B cell (primary cell): ENCODE data around the gene OR52D1. TPM values are rescaled to one million over a fixed set of nuclear protein-coding genes. Genes with fewer than 3 reads are reported as not detected.

Experiments used
- ATAC-seq: fragments of 200-7000 bp; cut with Tn5 transposase; one replicate; pipeline ENCODE4 v1.10.0; 2021; ENCODE audit warnings: low read depth, mild to moderate bottlenecking, moderate number of reproducible peaks, moderate library complexity
- CTCF ChIA-PET: fragments of 350-600 bp; sonication (Branson Sonifier 250); formaldehyde crosslinking; loops from one replicate; lab custom pipeline; 2021; ENCODE audit warnings: antibody characterized with exemption, inconsistent platforms; lab: Charles Lee
- POLR2A ChIA-PET: fragments of 350-600 bp; sonication (Branson Sonifier 250); formaldehyde crosslinking; loops from one replicate; lab custom pipeline; 2021; ENCODE audit warnings: antibody characterized with exemption; lab: Charles Lee
- DNase-seq: peaks from one replicate; pipeline ENCODE4 v3.0.0; 2013
- H2AFZ ChIP-seq: 2 replicates; pipeline ENCODE4 v1.6.1; 2012; ENCODE audit warnings: mild to moderate bottlenecking, low read depth, low read length; ENCODE audit not compliant: insufficient read depth, poor library complexity, severe bottlenecking
- H3K27ac ChIP-seq, 2 donors: 1 replicate in 1 of 2; 2 replicates in 1 of 2; pipeline ENCODE4 v1.5.1; 2012 to 2013; ENCODE audit warnings: low read length in 2 of 2, mild to moderate bottlenecking in 2 of 2, moderate library complexity in 1 of 2
- H3K27me3 ChIP-seq, 4 experiments: fragments of 200-600 bp in 1 of 4; sonication (generic) in 1 of 4; replicated peaks in 1 of 4; 1 replicate in 2 of 4; 2 replicates in 2 of 4; pipeline versions ENCODE4 v1.6.1 to v1.7.0; 2013 to 2016; ENCODE audit warnings: low read length in 3 of 4, mild to moderate bottlenecking in 2 of 4, mixed read lengths in 1 of 4, moderate library complexity in 1 of 4; ENCODE audit not compliant: insufficient read depth in 4 of 4, control insufficient read depth in 3 of 4; ENCODE audit errors: control extremely low read depth in 1 of 4
- H3K36me3 ChIP-seq, 2 experiments: replicated peaks in 1 of 2; 1 replicate in 1 of 2; 2 replicates in 1 of 2; pipeline versions ENCODE4 v1.6.1 to v1.7.1; 2013; ENCODE audit warnings: low read length in 1 of 2; ENCODE audit not compliant: insufficient read depth in 2 of 2, control insufficient read depth in 1 of 2; ENCODE audit errors: control extremely low read depth in 1 of 2, extremely low read depth in 1 of 2
- H3K4me1 ChIP-seq, 2 donors: fragments of 200-600 bp in 1 of 2; sonication (generic) in 1 of 2; 1 replicate in 1 of 2; 2 replicates in 1 of 2; pipeline versions ENCODE4 v1.5.1 to v1.6.1; 2013 to 2017; ENCODE audit warnings: low read length in 2 of 2; ENCODE audit not compliant: control insufficient read depth in 2 of 2, insufficient read depth in 2 of 2
- H3K4me2 ChIP-seq: replicated peaks from 2 replicates; pipeline ENCODE3; 2012; ENCODE audit warnings: mild to moderate bottlenecking, low read depth, low read length; ENCODE audit not compliant: poor library complexity, severe bottlenecking
- H3K4me3 ChIP-seq, 5 experiments: fragments of 200-600 bp in 1 of 5; sonication (generic) in 1 of 5; 1 replicate in 3 of 5; 2 replicates in 2 of 5; pipeline versions ENCODE4 v1.5.1 to v1.7.0; 2011 to 2016; ENCODE audit warnings: low read length in 4 of 5, mild to moderate bottlenecking in 4 of 5, low read depth in 2 of 5, control low read depth in 1 of 5, moderate library complexity in 1 of 5; ENCODE audit not compliant: insufficient read depth in 1 of 5; ENCODE audit errors: control extremely low read depth in 1 of 5, extremely low read depth in 1 of 5
- H3K79me2 ChIP-seq: fragments of 200-600 bp; sonication (generic); one replicate; pipeline ENCODE4 v1.6.0; 2016; ENCODE audit warnings: low read length; ENCODE audit not compliant: control insufficient read depth, insufficient read depth
- H3K9ac ChIP-seq: fragments of 200-600 bp; sonication (generic); 2 replicates; pipeline ENCODE4 v1.6.1; 2017; ENCODE audit warnings: mild to moderate bottlenecking, low read length, moderate library complexity
- H3K9me3 ChIP-seq, 3 donors: one replicate each; pipeline versions ENCODE4 v1.6.1 to v1.7.1; 2013; ENCODE audit warnings: low read length in 2 of 3; ENCODE audit not compliant: control insufficient read depth in 2 of 3, insufficient read depth in 1 of 3; ENCODE audit errors: control extremely low read depth in 1 of 3
- H4K20me1 ChIP-seq: 2 replicates; pipeline ENCODE4 v1.6.0; 2012; ENCODE audit warnings: mild to moderate bottlenecking, low read length; ENCODE audit not compliant: insufficient read depth, control insufficient read depth, poor library complexity, severe bottlenecking
- H3K27ac Mint-ChIP-seq: one replicate; pipeline ENCODE4 v1.8.0; 2021; ENCODE audit warnings: mixed read lengths
- H3K27me3 Mint-ChIP-seq: one replicate; pipeline ENCODE4 v1.8.0; 2021; ENCODE audit warnings: mixed read lengths
- H3K4me1 Mint-ChIP-seq: one replicate; pipeline ENCODE4 v1.8.0; 2021; ENCODE audit warnings: mixed read lengths
- H3K4me3 Mint-ChIP-seq: one replicate; pipeline ENCODE4 v1.8.0; 2021; ENCODE audit warnings: mixed read lengths
- H3K9me3 Mint-ChIP-seq: one replicate; pipeline ENCODE4 v1.8.0; 2022; ENCODE audit warnings: mixed read lengths; ENCODE audit not compliant: insufficient read depth
- EZH2 ChIP-seq: IDR thresholded peaks from 2 replicates; pipeline ENCODE4 v1.6.1; 2012; ENCODE audit warnings: borderline replicate concordance, low read depth, mild to moderate bottlenecking, moderate library complexity, low read length; ENCODE audit not compliant: insufficient read depth, poor library complexity, severe bottlenecking
- WGBS: methylation state at CpG from one replicate; pipeline ENCODE4 v1.1.5; 2013; ENCODE audit warnings: missing lambda C conversion rate; ENCODE audit not compliant: insufficient coverage; 5-methylcytosine and 5-hydroxymethylcytosine counted together
- intact Hi-C: fragments of 100-400 bp; cut with micrococcal nuclease; formaldehyde crosslinking; loops from one replicate; pipeline ENCODE4 v1.10.0; 2022
- polyA plus RNA-seq: library from polyadenylated mRNA; depleted of rRNA; stranded (reverse); fragments of >200 nt; gene quantifications from 2 replicates; pipeline ENCODE4 v1.2.3, GENCODE V29; 2012
- total RNA-seq, 2 donors: library from RNA; stranded (reverse); fragments of 120-200 nt in 1 of 2; gene quantifications; 1 replicate in 1 of 2; 2 replicates in 1 of 2; pipeline versions ENCODE4 v1.2.3 to v1.2.4, GENCODE V29; 2013 to 2022
- TF ChIP-seq, protein P1 (sequence below): fragments of 200-600 bp; IDR thresholded peaks from one replicate; pipeline ENCODE4 v1.8.0; 2022; ENCODE audit warnings: antibody characterized with exemption, mild to moderate bottlenecking

OR52D1 gene
- total and polyA plus RNA-seq, 2 donors (not counting 1 experiment from before 2014, with no cell fraction given): not detected

GRCh38 chr11:5443835-5444393, 44.6 kb upstream of the OR52D1 start:
- TF ChIP-seq EZH2: no peak
- TF ChIP-seq, protein P1, sequence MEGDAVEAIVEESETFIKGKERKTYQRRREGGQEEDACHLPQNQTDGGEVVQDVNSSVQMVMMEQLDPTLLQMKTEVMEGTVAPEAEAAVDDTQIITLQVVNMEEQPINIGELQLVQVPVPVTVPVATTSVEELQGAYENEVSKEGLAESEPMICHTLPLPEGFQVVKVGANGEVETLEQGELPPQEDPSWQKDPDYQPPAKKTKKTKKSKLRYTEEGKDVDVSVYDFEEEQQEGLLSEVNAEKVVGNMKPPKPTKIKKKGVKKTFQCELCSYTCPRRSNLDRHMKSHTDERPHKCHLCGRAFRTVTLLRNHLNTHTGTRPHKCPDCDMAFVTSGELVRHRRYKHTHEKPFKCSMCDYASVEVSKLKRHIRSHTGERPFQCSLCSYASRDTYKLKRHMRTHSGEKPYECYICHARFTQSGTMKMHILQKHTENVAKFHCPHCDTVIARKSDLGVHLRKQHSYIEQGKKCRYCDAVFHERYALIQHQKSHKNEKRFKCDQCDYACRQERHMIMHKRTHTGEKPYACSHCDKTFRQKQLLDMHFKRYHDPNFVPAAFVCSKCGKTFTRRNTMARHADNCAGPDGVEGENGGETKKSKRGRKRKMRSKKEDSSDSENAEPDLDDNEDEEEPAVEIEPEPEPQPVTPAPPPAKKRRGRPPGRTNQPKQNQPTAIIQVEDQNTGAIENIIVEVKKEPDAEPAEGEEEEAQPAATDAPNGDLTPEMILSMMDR: no peak
- no peaks in the 10 kb centered on the region for H3K4me1 ChIP-seq
- no peaks in the 10 kb centered on the region for H4K20me1 ChIP-seq
- ATAC-seq (no peak), DNase-seq (no peak)
- no peaks in the 10 kb centered on the region for H3K9me3 ChIP-seq
- peaks cover 31% of the 10 kb centered on the region for H3K27me3 Mint-ChIP-seq
- POLR2A ChIA-PET: no interaction called here
- H3K4me3 ChIP-seq: no peak overlapping the region
- no peak overlapping the region for H3K4me3 Mint-ChIP-seq
- no peaks in the 10 kb centered on the region for H3K27me3 ChIP-seq
- H3K9ac ChIP-seq: no peak overlapping the region
- no peaks in the 10 kb centered on the region for H3K36me3 ChIP-seq
- no peaks in the 10 kb centered on the region for H3K9me3 Mint-ChIP-seq
- no peak overlapping the region for H3K27ac ChIP-seq
- H3K4me2 ChIP-seq: no peak overlapping the region
- H3K27ac Mint-ChIP-seq: no peak overlapping the region
- intact Hi-C loops: no loop called here
- H3K4me1 Mint-ChIP-seq: no peaks in the 10 kb centered on the region
- 80% methylated on average over 1 of the region's 2 CpGs for WGBS
- CTCF ChIA-PET: no interaction called here
- H2AFZ ChIP-seq: no peak overlapping the region
- no peaks in the 10 kb centered on the region for H3K79me2 ChIP-seq

- DNase-seq (no peak), ATAC-seq (no peak)
- Histone ChIP-seq H3K4me2 (no peak within 1 kb of the TSS), H3K79me2 (no peaks in the 10 kb centered on the region), H3K9ac (no peak within 1 kb of the TSS), H3K27me3 (no peaks in the 10 kb centered on the region), H3K9me3 (no peaks in the 10 kb centered on the region), H3K4me3 (no peak within 1 kb of the TSS), H3K36me3 (no peaks in the 10 kb centered on the region), H2AFZ (no peak within 1 kb of the TSS), H4K20me1 (no peaks in the 10 kb centered on the region), H3K27ac (no peak within 1 kb of the TSS), H3K4me1 (no peaks in the 10 kb centered on the region)
- ChIA-PET CTCF (no interaction called here), POLR2A (no interaction called here)
- no peak for TF ChIP-seq EZH2
- TF ChIP-seq, protein P1: no peak
- intact Hi-C loops: no loop called here
- Mint-ChIP-seq H3K4me3 (no peak within 1 kb of the TSS), H3K27me3 (peaks cover 15% of the 10 kb centered on the region), H3K4me1 (no peaks in the 10 kb centered on the region), H3K27ac (no peak within 1 kb of the TSS), H3K9me3 (no peaks in the 10 kb centered on the region)
- 100% methylated on average over 1 of the region's 2 CpGs for WGBS
Measured at GRCh38 chr11:5449023-5449422, 39.5 kb upstream of the OR52D1 start, which contains the start of gene OR51I2. Gene OR51I2 (plus strand): TSS chr11:5449323. CDS start chr11:5453489, 4,166 bp downstream.
